MM.1S (cell line): ENCODE results near the gene ACTR5.

Source experiments
- DNase-seq: peaks from one replicate; pipeline ENCODE4 v3.0.0-alpha.2; 2015
- H2AFZ ChIP-seq: fragments of 300-600 bp; sonication (generic); 2 replicates; pipeline ENCODE4 v1.6.0; 2016; ENCODE audit warnings: antibody characterized with exemption, low read length
- H3F3A ChIP-seq: fragments of 300-600 bp; sonication (generic); 2 replicates; pipeline ENCODE4 v1.6.1; 2016; ENCODE audit warnings: mild to moderate bottlenecking, antibody characterized with exemption, low read length, moderate library complexity, mixed read lengths; ENCODE audit not compliant: insufficient read depth
- H3K27ac ChIP-seq: fragments of 300-600 bp; sonication (generic); 2 replicates; pipeline ENCODE4 v1.5.1; 2016; ENCODE audit warnings: mild to moderate bottlenecking, low read length
- H3K27me3 ChIP-seq: fragments of 300-600 bp; sonication (generic); replicated peaks from 2 replicates; pipeline ENCODE4 v1.6.0; 2016; ENCODE audit warnings: low read length; ENCODE audit not compliant: insufficient read depth
- H3K36me3 ChIP-seq: fragments of 300-600 bp; sonication (generic); replicated peaks from 2 replicates; pipeline ENCODE4 v1.6.1; 2016; ENCODE audit warnings: mild to moderate bottlenecking, low read length, mixed read lengths; ENCODE audit not compliant: insufficient read depth
- H3K4me1 ChIP-seq: fragments of 300-600 bp; sonication (generic); 2 replicates; pipeline ENCODE4 v1.6.1; 2016; ENCODE audit warnings: low read length, mixed read lengths
- H3K4me2 ChIP-seq: fragments of 300-600 bp; sonication (generic); 2 replicates; pipeline ENCODE4 v1.6.0; 2016; ENCODE audit warnings: low read depth, low read length
- H3K4me3 ChIP-seq: fragments of 300-600 bp; sonication (generic); 2 replicates; pipeline ENCODE4 v1.5.1; 2016; ENCODE audit warnings: low read length, mixed read lengths
- H3K79me2 ChIP-seq: fragments of 300-600 bp; sonication (generic); 2 replicates; pipeline ENCODE4 v1.6.1; 2016; ENCODE audit warnings: mixed run types, low read length, mixed read lengths
- H3K9ac ChIP-seq: fragments of 300-600 bp; sonication (generic); 2 replicates; pipeline ENCODE4 v1.6.1; 2016; ENCODE audit warnings: low read length, mixed read lengths
- H3K9me2 ChIP-seq: fragments of 300-600 bp; sonication (generic); replicated peaks from 2 replicates; pipeline ENCODE4 v1.6.1; 2016; ENCODE audit warnings: mild to moderate bottlenecking, low read length, mixed read lengths; ENCODE audit not compliant: insufficient read depth
- H3K9me3 ChIP-seq: fragments of 300-600 bp; sonication (generic); replicated peaks from 2 replicates; pipeline ENCODE4 v1.6.1; 2016; ENCODE audit warnings: mild to moderate bottlenecking, low read length, mixed read lengths; ENCODE audit not compliant: insufficient read depth
- H4K20me1 ChIP-seq: fragments of 300-600 bp; sonication (generic); 2 replicates; pipeline ENCODE4 v1.6.1; 2016; ENCODE audit warnings: mild to moderate bottlenecking, low read length, moderate library complexity, mixed read lengths; ENCODE audit not compliant: insufficient read depth
- CTCF ChIP-seq: fragments of 300-600 bp; sonication (generic); IDR thresholded peaks from 2 replicates; pipeline ENCODE4 v1.5.1; 2016; ENCODE audit warnings: antibody characterized with exemption, low read length, mixed read lengths
- EZH2 ChIP-seq: fragments of 300-600 bp; sonication (generic); optimal IDR thresholded peaks from 2 replicates; pipeline ENCODE3; 2017; ENCODE audit warnings: low read depth, mild to moderate bottlenecking, antibody characterized with exemption, low read length, mixed read lengths
- EZH2phosphoT487 ChIP-seq: fragments of 300-600 bp; sonication (generic); IDR thresholded peaks from 2 replicates; pipeline ENCODE4 v1.6.1; 2018; ENCODE audit warnings: antibody characterized with exemption, low read length

The ACTR5 gene

GRCh38 chr20:38763616-38764015, 15.4 kb downstream of the ACTR5 start:
- no peaks in the 10 kb centered on the region for H3K9me2 ChIP-seq
- no peaks in the 10 kb centered on the region for H3K4me1 ChIP-seq
- no peak overlapping the region for H3K27ac ChIP-seq
- DNase-seq: no peak
- no peaks in the 10 kb centered on the region for H4K20me1 ChIP-seq
- no peaks in the 10 kb centered on the region for H3K9me3 ChIP-seq
- H2AFZ ChIP-seq: no peak overlapping the region
- H3K36me3 ChIP-seq: no peaks in the 10 kb centered on the region
- no peak overlapping the region for H3K4me3 ChIP-seq
- H3K4me2 ChIP-seq: no peak overlapping the region
- H3K9ac ChIP-seq: no peak overlapping the region
- H3F3A ChIP-seq: no peaks in the 10 kb centered on the region
- no peaks in the 10 kb centered on the region for H3K27me3 ChIP-seq
- no peak for TF ChIP-seq CTCF
- TF ChIP-seq EZH2: no peak
- no peak for TF ChIP-seq EZH2phosphoT487
- H3K79me2 ChIP-seq: no peaks in the 10 kb centered on the region

- H2AFZ ChIP-seq: no peak overlapping the region
- H3K27me3 ChIP-seq: no peaks in the 10 kb centered on the region
- DNase-seq: no peak
- no peaks in the 10 kb centered on the region for H3K9me2 ChIP-seq
- no peaks in the 10 kb centered on the region for H3K9me3 ChIP-seq
- no peaks in the 10 kb centered on the region for H3K79me2 ChIP-seq
- TF ChIP-seq EZH2 (no peak), EZH2phosphoT487 (no peak), CTCF (no peak)
- no peaks in the 10 kb centered on the region for H3K36me3 ChIP-seq
- no peaks in the 10 kb centered on the region for H3F3A ChIP-seq
- H3K4me1 ChIP-seq: no peaks in the 10 kb centered on the region
- no peaks in the 10 kb centered on the region for H4K20me1 ChIP-seq
- H3K9ac ChIP-seq: no peak overlapping the region
- no peak overlapping the region for H3K27ac ChIP-seq
- no peak overlapping the region for H3K4me2 ChIP-seq
- H3K4me3 ChIP-seq: no peak overlapping the region
These were observed 16.5 kb downstream of the ACTR5 start for GRCh38 chr20:38764567-38765318.

- no peaks in the 10 kb centered on the region for H3K9me2 ChIP-seq
- no peak overlapping the region for H2AFZ ChIP-seq
- no peak overlapping the region for H3K9ac ChIP-seq
- H3K36me3 ChIP-seq: no peaks in the 10 kb centered on the region
- no peak overlapping the region for H3K4me3 ChIP-seq
- H3K79me2 ChIP-seq: no peaks in the 10 kb centered on the region
- no peaks in the 10 kb centered on the region for H3K27me3 ChIP-seq
- H3K27ac ChIP-seq: no peak overlapping the region
- no peaks in the 10 kb centered on the region for H4K20me1 ChIP-seq
- no peaks in the 10 kb centered on the region for H3F3A ChIP-seq
- TF ChIP-seq EZH2 (no peak), CTCF (no peak), EZH2phosphoT487 (no peak)
- no peak for DNase-seq
- no peaks in the 10 kb centered on the region for H3K4me1 ChIP-seq
- no peaks in the 10 kb centered on the region for H3K9me3 ChIP-seq
- H3K4me2 ChIP-seq: no peak overlapping the region
These were observed 17.8 kb downstream of the ACTR5 start for GRCh38 chr20:38766071-38766470.
